A549 (cell line): ENCODE measurements around the gene ZNF433. TPM values are rescaled to one million over a fixed set of nuclear protein-coding genes. Genes with fewer than 3 reads are reported as not detected.

Experiments used
- ATAC-seq, 2 experiments: fragments of 200-7000 bp in 1 of 2; fragments of >200 bp in 1 of 2; cut with Nextera tagmentation in 1 of 2; cut with Tn5 transposase in 1 of 2; 3 replicates each; pipeline versions ENCODE4 v1.8.0 to v1.9.1; 2018 to 2020; ENCODE audit warnings: mild to moderate bottlenecking in 1 of 2, moderate library complexity in 1 of 2
- CTCF ChIA-PET: fragments of 300-600 bp; sonication (Branson Sonifier 250); formaldehyde crosslinking; extraction: SDS; loops from one replicate; lab custom pipeline; 2021; ENCODE audit warnings: antibody characterized with exemption, inconsistent platforms; lab: Yijun Ruan, JAX
- POLR2A ChIA-PET: fragments of 350-600 bp; formaldehyde crosslinking; extraction: SDS; loops from one replicate; lab custom pipeline; 2021; ENCODE audit warnings: antibody characterized with exemption, inconsistent platforms; lab: Yijun Ruan, JAX
- DNase-seq, 2 experiments: peaks; one replicate each; pipeline versions ENCODE4 v3.0.0 to v3.0.0-alpha.2; 2011 to 2016; ENCODE audit warnings: low read depth in 1 of 2, low spot score in 1 of 2
- FAIRE-seq: peaks from 2 replicates; lab custom pipeline; 2011; peaks lifted over from hg19 to GRCh38; lab: Jason Lieb, UNC
- H3K27ac ChIP-seq, 2 experiments: fragments of >200 bp; sonication (Bioruptor Twin); formaldehyde crosslinking; 3 replicates each; pipeline ENCODE4 v1.5.1; 2016 to 2017
- H3K4me1 ChIP-seq: fragments of >200 bp; sonication (Bioruptor Twin); formaldehyde crosslinking; 3 replicates; pipeline ENCODE4 v1.6.1; 2016
- H3K4me2 ChIP-seq: fragments of >200 bp; sonication (Bioruptor Twin); formaldehyde crosslinking; 3 replicates; pipeline ENCODE4 v1.6.1; 2016
- H3K4me3 ChIP-seq: fragments of >200 bp; sonication (Bioruptor Twin); formaldehyde crosslinking; 3 replicates; pipeline ENCODE4 v1.5.1; 2016
- H3K9me3 ChIP-seq: fragments of >200 bp; sonication (Bioruptor Twin); formaldehyde crosslinking; 3 replicates; pipeline ENCODE4 v1.6.1; 2016
- BHLHE40 ChIP-seq: IDR thresholded peaks from 2 replicates; pipeline ENCODE4 v1.6.1; 2012; ENCODE audit warnings: low read depth, low read length, inconsistent platforms
- CBX2 ChIP-seq: fragments of 200-600 bp; sonication (generic); IDR thresholded peaks from 2 replicates; pipeline ENCODE4 v1.6.1; 2016; ENCODE audit warnings: low read depth, mild to moderate bottlenecking, borderline replicate concordance
- CHD2 ChIP-seq: fragments of 150-350 bp; IDR thresholded peaks from 2 replicates; pipeline ENCODE4 v1.6.1; 2014; ENCODE audit warnings: low read length; ENCODE audit not compliant: partially characterized antibody
- CHD4 ChIP-seq: fragments of 200-600 bp; sonication (generic); IDR thresholded peaks from 2 replicates; pipeline ENCODE4 v1.6.1; 2016; ENCODE audit warnings: antibody characterized with exemption, mild to moderate bottlenecking, borderline replicate concordance
- FOSB ChIP-seq: fragments of 250-450 bp; sonication (Bioruptor Pico); IDR thresholded peaks from 2 replicates; pipeline ENCODE4 v1.5.0; 2020; ENCODE audit warnings: mild to moderate bottlenecking, moderate library complexity
- FOSL2 ChIP-seq, 2 experiments: fragments of 450-650 bp in 1 of 2; fragments of >200 bp in 1 of 2; sonication (Bioruptor Twin) in 1 of 2; formaldehyde crosslinking; IDR thresholded peaks; 2 replicates each; pipeline versions ENCODE4 v1.5.0 to v1.6.1; 2016 to 2020; ENCODE audit warnings: mild to moderate bottlenecking in 1 of 2, moderate library complexity in 1 of 2
- FOXS1 ChIP-seq: fragments of 250-450 bp; sonication (Bioruptor Pico); IDR thresholded peaks from 2 replicates; pipeline ENCODE4 v1.5.0; 2020; ENCODE audit warnings: mild to moderate bottlenecking, moderate library complexity
- HDAC2 ChIP-seq: fragments of 200-600 bp; sonication (generic); IDR thresholded peaks from 2 replicates; pipeline ENCODE4 v1.6.1; 2016
- HES2 ChIP-seq: fragments of >200 bp; sonication (Bioruptor Twin); formaldehyde crosslinking; IDR thresholded peaks from 2 replicates; pipeline ENCODE4 v1.6.1; 2016
- HEYL ChIP-seq: fragments of 250-450 bp; sonication (Bioruptor Pico); IDR thresholded peaks from 2 replicates; pipeline ENCODE4 v1.8.0; 2021; ENCODE audit warnings: mild to moderate bottlenecking, moderate library complexity
- HOXB13 ChIP-seq: fragments of 250-450 bp; sonication (Bioruptor Pico); IDR thresholded peaks from 2 replicates; pipeline ENCODE4 v1.5.0; 2020; ENCODE audit warnings: low read depth, mild to moderate bottlenecking, moderate library complexity
- JUNB ChIP-seq: fragments of >200 bp; sonication (Bioruptor Twin); formaldehyde crosslinking; IDR thresholded peaks from 2 replicates; pipeline ENCODE4 v1.6.1; 2016
- KDM5A ChIP-seq: fragments of 200-600 bp; sonication (generic); IDR thresholded peaks from 2 replicates; pipeline ENCODE4 v1.6.1; 2016; ENCODE audit warnings: antibody characterized with exemption, mild to moderate bottlenecking
- MAFK ChIP-seq: fragments of 450-650 bp; IDR thresholded peaks from 2 replicates; pipeline ENCODE4 v1.6.1; 2014; ENCODE audit not compliant: partially characterized antibody
- MAZ ChIP-seq: fragments of 150-350 bp; IDR thresholded peaks from 2 replicates; pipeline ENCODE4 v1.6.1; 2014; ENCODE audit warnings: antibody characterized with exemption, low read depth, low read length, borderline replicate concordance
- NFE2L2 ChIP-seq: fragments of 150-350 bp; conservative IDR thresholded peaks from 2 replicates; pipeline ENCODE4 v1.6.1; 2014; ENCODE audit warnings: low read length
- NR3C1 ChIP-seq: fragments of >200 bp; sonication (Bioruptor Twin); formaldehyde crosslinking; IDR thresholded peaks from 3 replicates; pipeline ENCODE4 v1.6.1; 2017
- POLR2AphosphoS2 ChIP-seq: conservative IDR thresholded peaks from 2 replicates; pipeline ENCODE4 v1.6.1; 2012; ENCODE audit warnings: low read length, improper control_type of control experiment, inconsistent platforms
- RAD21 ChIP-seq, 2 experiments: fragments of >200 bp in 1 of 2; sonication (Bioruptor Twin) in 1 of 2; formaldehyde crosslinking in 1 of 2; IDR thresholded peaks in 1 of 2; conservative IDR thresholded peaks in 1 of 2; 2 replicates in 1 of 2; 3 replicates in 1 of 2; pipeline ENCODE4 v1.6.1; 2012 to 2018; ENCODE audit warnings: inconsistent platforms in 1 of 2
- REST ChIP-seq: fragments of 200-600 bp; sonication (generic); IDR thresholded peaks from 2 replicates; pipeline ENCODE4 v1.6.1; 2016; ENCODE audit warnings: antibody characterized with exemption, mild to moderate bottlenecking, moderate library complexity
- RFX5 ChIP-seq: fragments of 450-650 bp; IDR thresholded peaks from 2 replicates; pipeline ENCODE4 v1.7.1; 2014; ENCODE audit warnings: antibody characterized with exemption, mild to moderate bottlenecking, moderate library complexity
- RNF2 ChIP-seq: fragments of 200-600 bp; sonication (generic); IDR thresholded peaks from 2 replicates; pipeline ENCODE4 v1.6.1; 2016; ENCODE audit warnings: low read depth, mild to moderate bottlenecking, antibody characterized with exemption, moderate library complexity, borderline replicate concordance
- ZC3H11A ChIP-seq: fragments of 450-650 bp; IDR thresholded peaks from 2 replicates; pipeline ENCODE4 v1.6.1; 2014; ENCODE audit warnings: antibody characterized with exemption, mild to moderate bottlenecking
- ZSCAN20 ChIP-seq: fragments of 250-450 bp; sonication (Bioruptor Pico); IDR thresholded peaks from 2 replicates; pipeline ENCODE4 v1.8.0; 2022; ENCODE audit warnings: mild to moderate bottlenecking, moderate library complexity
- WGBS: methylation state at CpG from one replicate; pipeline ENCODE4 v1.1.6; 2017; ENCODE audit errors: missing lambda C conversion rate; 5-methylcytosine and 5-hydroxymethylcytosine counted together
- polyA plus RNA-seq, 4 experiments: library from polyadenylated mRNA; depleted of rRNA in 3 of 4; stranded (reverse); fragments of >200 nt; fragmentation: RNase III in 1 of 4; extraction: RNeasy Plus Mini Kit Qiagen cat#74134 plus additional on column Dnase treatment in 1 of 4; gene quantifications; 2 replicates in 3 of 4; 3 replicates in 1 of 4; pipeline ENCODE4 v1.2.3, GENCODE V29; 2011 to 2017
- TF ChIP-seq, protein P1 (sequence below): IDR thresholded peaks from 2 replicates; pipeline ENCODE4 v1.6.1; 2012
- TF ChIP-seq, protein P2 (sequence below): fragments of 150-350 bp; IDR thresholded peaks from 2 replicates; pipeline ENCODE4 v1.6.1; 2014; ENCODE audit warnings: low read depth, mild to moderate bottlenecking, low read length

Gene ZNF433
- polyA plus RNA-seq, 2 of the 4 experiments (the other 2 are of a cell fraction), result not detected

- ATAC-seq, result no peak
- Histone ChIP-seq H3K4me1 (no peaks in the 10 kb centered on the region), H3K9me3 (no peaks in the 10 kb centered on the region), H3K4me2 (no peak overlapping the region), H3K4me3 (no peak overlapping the region), H3K27ac (no peak overlapping the region)
- 0% methylated on average over 1 of the region's 1 CpG for WGBS
- no peak for DNase-seq
- TF ChIP-seq BHLHE40, result no peak
- no peak for TF ChIP-seq HDAC2
- TF ChIP-seq HOXB13, result no peak
- no peak for TF ChIP-seq RFX5
- no peak for TF ChIP-seq CHD2
- TF ChIP-seq RAD21 (conservative IDR thresholded peaks at IDR 0.05 in 1 of 2, IDR thresholded peaks at IDR 0.05 in 1 of 2), result no peak
- no peak for TF ChIP-seq JUNB
- TF ChIP-seq RNF2, result no peak
- no peak for TF ChIP-seq POLR2AphosphoS2
- TF ChIP-seq FOSL2 (IDR thresholded peaks at IDR 0.05), result no peak
- TF ChIP-seq FOSL2 (CRISPR knock-in tag; IDR thresholded peaks at IDR 0.05), result no peak
- TF ChIP-seq NFE2L2, result no peak
- TF ChIP-seq KDM5A, result no peak
- TF ChIP-seq NR3C1, result no peak
- TF ChIP-seq, protein P1, sequence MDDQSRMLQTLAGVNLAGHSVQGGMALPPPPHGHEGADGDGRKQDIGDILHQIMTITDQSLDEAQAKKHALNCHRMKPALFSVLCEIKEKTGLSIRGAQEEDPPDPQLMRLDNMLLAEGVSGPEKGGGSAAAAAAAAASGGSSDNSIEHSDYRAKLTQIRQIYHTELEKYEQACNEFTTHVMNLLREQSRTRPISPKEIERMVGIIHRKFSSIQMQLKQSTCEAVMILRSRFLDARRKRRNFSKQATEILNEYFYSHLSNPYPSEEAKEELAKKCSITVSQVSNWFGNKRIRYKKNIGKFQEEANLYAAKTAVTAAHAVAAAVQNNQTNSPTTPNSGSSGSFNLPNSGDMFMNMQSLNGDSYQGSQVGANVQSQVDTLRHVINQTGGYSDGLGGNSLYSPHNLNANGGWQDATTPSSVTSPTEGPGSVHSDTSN, result no peak
- TF ChIP-seq FOSB (CRISPR knock-in tag), result no peak
- TF ChIP-seq HEYL, result no peak
- no peak for TF ChIP-seq MAFK
- TF ChIP-seq REST, result no peak
- TF ChIP-seq CHD4, result no peak
- TF ChIP-seq ZC3H11A, result no peak
- FAIRE-seq, result no peak
- POLR2A ChIA-PET, result no interaction called here
- CTCF ChIA-PET, result no interaction called here
These were observed 65.3 kb downstream of the ZNF433 start for GRCh38 chr19:11970174-11970573.

DNA sequence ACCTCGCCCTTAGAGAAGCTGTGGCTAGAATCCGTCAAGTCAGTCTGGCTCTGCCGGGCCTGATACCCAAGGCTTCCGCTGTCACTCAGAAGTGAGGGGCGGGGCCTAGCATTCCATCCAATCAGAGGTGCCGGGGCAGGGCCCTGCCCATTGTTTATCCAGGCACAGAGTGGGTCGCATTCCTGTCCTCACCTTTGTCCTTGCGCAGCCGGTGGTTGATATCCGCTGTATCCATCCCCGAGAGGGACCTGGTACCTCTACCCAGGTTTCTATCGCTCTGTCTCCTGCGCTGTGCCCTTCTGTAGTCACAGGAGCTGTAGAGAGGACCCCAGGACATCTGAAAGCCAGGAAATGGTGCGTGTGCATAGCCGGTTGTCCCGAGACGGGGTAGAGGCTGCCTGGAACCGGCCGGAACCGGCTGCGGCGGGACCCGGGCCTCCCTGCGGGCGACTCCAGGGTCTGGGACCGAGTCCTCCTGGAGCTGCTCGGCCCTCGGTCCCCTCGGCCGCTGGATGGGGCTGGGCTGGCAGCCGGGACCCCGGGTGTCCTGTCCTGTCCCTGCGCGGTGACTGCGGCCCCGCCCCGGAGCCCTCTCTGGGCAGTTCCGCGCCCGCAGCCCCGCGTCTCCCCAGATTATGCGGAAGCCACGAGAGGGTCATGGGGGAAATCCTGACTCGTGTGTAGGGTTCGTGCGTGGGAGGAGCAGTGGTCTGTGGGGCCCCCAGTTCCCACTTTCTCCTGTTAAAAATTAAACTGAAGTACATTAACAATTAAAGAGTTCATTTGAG lies 70.4 kb downstream of the ZNF433 start, which contains the start of gene ZNF763:
ZNF763 (plus strand) TSS at position 183 of the 788 bp plus-strand sequence; CDS start at position 352, 169 bp downstream.
- FAIRE-seq, result no peak
- H3K4me3 ChIP-seq, result no peak within 1 kb of the TSS
- no peaks in the 10 kb centered on the region for H3K4me1 ChIP-seq
- TF ChIP-seq HES2 (no peak), JUNB (no peak), CBX2 (no peak), FOSL2 (IDR thresholded peaks at IDR 0.05) (no peak), FOSL2 (CRISPR knock-in tag; IDR thresholded peaks at IDR 0.05) (no peak), MAZ (no peak), ZSCAN20 (CRISPR knock-in tag) (no peak), FOXS1 (CRISPR knock-in tag) (no peak), HDAC2 (no peak), FOSB (CRISPR knock-in tag) (no peak)
- TF ChIP-seq, protein P2, sequence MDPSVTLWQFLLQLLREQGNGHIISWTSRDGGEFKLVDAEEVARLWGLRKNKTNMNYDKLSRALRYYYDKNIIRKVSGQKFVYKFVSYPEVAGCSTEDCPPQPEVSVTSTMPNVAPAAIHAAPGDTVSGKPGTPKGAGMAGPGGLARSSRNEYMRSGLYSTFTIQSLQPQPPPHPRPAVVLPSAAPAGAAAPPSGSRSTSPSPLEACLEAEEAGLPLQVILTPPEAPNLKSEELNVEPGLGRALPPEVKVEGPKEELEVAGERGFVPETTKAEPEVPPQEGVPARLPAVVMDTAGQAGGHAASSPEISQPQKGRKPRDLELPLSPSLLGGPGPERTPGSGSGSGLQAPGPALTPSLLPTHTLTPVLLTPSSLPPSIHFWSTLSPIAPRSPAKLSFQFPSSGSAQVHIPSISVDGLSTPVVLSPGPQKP, result no peak
- H3K9me3 ChIP-seq, result no peaks in the 10 kb centered on the region
- no peak within 1 kb of the TSS for H3K27ac ChIP-seq
- 60% methylated on average over 9 of the region's 47 CpGs for WGBS
- DNase-seq, result no peak
- POLR2A ChIA-PET, result no interaction called here
- H3K4me2 ChIP-seq, result no peak within 1 kb of the TSS
- no peak for ATAC-seq
- CTCF ChIA-PET, result no interaction called here
